ENCODE measurements around the gene CRB2.

DNA sequence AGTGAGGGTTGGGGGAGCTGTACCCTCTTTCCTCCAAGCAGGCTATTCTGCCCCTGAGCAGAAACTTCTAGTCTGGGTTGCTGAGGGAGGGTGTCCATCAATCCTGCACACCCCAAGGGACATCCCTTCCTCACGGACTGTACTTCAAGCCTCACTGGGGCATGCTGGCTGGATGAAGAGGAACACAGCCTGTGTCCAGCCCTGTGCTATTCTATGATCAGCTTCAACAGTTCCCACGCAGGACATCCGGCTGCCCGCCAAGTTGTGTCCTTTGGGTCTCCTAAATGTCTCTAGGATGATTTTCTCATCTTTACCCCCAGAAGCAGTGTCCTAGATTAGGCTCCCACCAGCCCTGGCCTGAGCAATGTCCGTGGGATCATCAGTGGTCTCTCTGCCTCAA, 68.1 kb downstream of the CRB2 start:
- TF ChIP-seq, protein P1, sequence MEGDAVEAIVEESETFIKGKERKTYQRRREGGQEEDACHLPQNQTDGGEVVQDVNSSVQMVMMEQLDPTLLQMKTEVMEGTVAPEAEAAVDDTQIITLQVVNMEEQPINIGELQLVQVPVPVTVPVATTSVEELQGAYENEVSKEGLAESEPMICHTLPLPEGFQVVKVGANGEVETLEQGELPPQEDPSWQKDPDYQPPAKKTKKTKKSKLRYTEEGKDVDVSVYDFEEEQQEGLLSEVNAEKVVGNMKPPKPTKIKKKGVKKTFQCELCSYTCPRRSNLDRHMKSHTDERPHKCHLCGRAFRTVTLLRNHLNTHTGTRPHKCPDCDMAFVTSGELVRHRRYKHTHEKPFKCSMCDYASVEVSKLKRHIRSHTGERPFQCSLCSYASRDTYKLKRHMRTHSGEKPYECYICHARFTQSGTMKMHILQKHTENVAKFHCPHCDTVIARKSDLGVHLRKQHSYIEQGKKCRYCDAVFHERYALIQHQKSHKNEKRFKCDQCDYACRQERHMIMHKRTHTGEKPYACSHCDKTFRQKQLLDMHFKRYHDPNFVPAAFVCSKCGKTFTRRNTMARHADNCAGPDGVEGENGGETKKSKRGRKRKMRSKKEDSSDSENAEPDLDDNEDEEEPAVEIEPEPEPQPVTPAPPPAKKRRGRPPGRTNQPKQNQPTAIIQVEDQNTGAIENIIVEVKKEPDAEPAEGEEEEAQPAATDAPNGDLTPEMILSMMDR (conservative IDR thresholded peaks at IDR 0.05 in 1 of 2, IDR thresholded peaks at IDR 0.05 in 1 of 2; ENCODE audit: low read depth in 1 of 2, low read length in 2 of 2): no peak
- TF ChIP-seq EZH2 (IDR thresholded peaks at IDR 0.05; ENCODE audit: low read length, missing control alignments): no peak

All from fibroblast of lung (primary cell).